ENCODE data around the gene PTPRG. TPM values are rescaled to one million over a fixed set of nuclear protein-coding genes. Genes with fewer than 3 reads are reported as not detected.

The PTPRG gene
- total RNA-seq, 1 experiment from 2014 or later, result not detected

DNA sequence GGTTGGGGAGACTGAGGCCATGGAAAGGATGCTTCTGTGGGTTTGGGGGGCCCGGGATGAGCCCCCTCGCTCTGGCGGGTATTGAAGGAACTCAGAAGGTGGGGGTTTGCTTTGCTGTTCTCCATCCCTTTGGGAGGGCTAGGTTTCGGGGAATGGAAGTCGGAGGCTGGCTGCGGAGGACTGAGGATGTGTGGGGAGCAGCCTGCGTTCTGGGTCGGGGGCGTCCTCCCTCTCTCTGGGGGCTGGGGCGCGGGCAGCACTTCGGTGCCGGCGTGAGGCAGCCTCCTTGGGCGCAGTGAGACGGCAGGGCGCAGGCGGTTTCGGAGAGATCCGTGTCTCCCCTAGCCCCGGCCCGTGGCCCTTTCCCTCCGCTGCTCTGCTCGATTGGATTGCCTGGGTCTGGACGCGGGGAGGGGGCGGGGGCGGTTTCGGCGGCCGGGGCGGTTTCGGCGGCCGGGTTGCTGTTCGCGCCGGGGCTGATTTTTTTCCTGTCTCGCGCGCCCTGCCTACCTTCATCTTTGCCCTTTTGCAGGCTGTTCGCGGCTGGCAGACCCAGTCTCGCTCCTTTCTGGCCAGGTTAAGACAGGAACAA, 1.4 kb downstream of the PTPRG start:
- no peak for DNase-seq (ENCODE audit: low spot score)

DNA sequence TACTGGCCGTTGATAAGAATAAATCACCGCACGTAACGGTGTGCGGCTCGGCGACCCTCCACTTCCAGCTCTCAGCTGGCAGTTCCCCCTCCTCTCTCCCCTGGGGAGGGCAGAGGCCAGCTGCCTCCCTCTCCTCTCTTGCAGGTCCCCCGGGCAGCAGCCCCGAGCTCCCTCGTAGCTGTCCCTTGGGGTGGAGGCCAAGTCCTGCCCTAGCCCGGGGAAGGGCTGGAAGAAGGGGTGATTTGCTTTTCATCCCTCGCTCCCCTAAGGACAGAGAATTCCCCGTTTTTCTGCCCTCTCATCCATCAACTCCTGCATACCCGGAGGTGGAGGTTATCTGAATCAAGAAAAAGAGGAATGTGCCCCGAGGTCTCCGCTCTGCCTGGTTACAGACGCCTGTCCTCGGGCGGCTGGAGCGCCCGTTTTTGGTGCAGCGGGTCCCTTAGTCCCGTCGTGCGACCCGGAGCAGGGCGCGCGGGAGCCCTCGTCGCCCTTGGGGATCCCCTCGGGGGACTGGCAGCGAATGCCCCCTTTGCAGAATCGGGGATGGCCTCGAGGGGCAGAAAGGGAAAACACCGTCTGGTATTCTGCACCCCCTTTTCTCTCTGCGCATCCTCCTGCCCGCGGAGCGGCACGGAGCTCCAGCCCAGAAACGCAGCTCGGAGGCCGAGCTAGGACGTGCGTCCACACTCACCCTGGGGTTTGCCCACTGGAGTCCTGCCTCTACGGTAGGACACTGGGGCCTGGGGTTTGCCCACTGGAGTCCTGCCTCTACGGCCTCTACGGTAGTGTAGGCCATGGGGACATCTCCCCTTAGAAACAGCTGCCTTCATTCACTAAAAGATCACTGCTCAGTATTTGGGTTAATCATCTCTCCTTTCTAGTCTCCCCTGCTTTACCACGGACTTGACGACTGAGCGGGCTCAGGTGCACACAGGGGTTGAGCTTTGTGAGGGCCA, 2.2 kb downstream of the PTPRG start:
- no peak for DNase-seq (ENCODE audit: low spot score)

GRCh38 chr3:61564395-61565059, 3.2 kb downstream of the PTPRG start:
- DNase-seq (ENCODE audit: low spot score), result no peak

GRCh38 chr3:61565569-61565968, 4.2 kb downstream of the PTPRG start:
- DNase-seq (ENCODE audit: low spot score), result no peak

DNA sequence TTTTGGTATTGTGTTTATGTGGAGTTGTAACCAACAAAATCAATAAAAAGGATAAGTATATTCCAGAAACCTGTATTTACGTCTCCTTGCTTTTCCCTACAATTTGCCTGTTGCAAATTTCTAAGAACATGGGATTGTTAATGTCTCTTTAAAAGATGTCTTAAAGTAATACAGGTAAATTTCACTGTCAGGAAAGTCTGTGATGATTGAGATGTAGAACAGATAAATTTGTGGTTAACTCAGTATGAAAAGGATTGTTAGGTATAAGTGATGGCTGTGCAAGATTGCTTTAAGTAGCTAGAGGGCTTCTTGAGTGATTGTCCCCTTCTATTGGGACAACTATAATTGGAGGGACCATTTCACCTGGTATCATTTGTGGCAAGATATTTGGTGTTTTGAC, 6.8 kb downstream of the PTPRG start:
- DNase-seq (ENCODE audit: low spot score), result no peak

DNA sequence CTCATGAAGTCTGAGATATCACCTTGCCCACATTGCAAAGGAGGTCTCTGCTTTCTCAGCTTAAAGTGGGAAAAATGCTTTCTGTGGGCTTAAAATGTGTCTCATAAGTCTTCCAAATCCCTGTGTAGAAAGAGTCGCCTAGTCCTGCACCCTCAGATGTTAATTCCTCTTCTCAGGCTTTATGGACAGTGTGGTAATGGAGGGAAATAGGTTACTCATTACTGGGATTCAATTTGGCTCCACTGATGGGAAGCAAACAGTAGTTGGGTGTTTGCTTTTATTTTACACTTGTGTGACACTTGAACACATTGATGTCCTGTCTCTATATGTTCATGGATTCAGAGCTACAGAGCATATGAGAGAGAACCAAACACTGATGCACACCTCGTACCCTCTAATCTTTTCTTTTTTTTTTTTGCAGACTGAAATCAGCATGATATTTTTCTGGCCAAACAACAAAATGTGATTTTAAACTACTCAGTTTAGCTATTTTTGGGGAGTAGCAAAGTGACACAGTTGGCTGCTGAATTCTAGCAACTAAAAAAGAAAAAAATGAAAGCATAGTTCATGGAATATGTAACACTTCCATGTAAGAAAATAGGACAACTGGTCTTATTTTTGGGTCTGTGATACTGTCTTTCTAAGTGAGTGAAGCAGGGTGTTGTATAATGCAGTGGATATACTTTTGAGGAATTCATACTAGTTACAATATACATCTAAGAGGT, 8.6 kb downstream of the PTPRG start:
- no peak for DNase-seq (ENCODE audit: low spot score)

DNA sequence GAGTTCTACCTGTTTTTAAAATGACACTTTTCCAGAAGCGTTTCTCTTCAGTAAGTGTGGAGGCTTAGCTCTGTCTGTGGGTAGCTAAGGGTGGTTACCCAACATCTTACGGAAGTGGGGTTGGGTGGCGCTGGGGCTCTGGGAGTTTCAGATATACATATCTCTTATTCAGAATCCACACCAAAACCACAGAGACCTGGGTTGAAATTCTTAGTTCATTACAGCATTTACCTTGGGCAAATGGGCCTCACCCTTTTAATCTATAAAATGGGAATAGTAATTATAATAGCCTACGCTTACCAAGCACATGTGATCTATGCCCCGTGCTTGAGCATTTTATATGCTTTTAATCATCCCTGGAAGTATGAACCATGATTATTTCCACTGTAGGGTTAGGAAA, 9.4 kb downstream of the PTPRG start:
- DNase-seq (ENCODE audit: low spot score), result no peak

DNA sequence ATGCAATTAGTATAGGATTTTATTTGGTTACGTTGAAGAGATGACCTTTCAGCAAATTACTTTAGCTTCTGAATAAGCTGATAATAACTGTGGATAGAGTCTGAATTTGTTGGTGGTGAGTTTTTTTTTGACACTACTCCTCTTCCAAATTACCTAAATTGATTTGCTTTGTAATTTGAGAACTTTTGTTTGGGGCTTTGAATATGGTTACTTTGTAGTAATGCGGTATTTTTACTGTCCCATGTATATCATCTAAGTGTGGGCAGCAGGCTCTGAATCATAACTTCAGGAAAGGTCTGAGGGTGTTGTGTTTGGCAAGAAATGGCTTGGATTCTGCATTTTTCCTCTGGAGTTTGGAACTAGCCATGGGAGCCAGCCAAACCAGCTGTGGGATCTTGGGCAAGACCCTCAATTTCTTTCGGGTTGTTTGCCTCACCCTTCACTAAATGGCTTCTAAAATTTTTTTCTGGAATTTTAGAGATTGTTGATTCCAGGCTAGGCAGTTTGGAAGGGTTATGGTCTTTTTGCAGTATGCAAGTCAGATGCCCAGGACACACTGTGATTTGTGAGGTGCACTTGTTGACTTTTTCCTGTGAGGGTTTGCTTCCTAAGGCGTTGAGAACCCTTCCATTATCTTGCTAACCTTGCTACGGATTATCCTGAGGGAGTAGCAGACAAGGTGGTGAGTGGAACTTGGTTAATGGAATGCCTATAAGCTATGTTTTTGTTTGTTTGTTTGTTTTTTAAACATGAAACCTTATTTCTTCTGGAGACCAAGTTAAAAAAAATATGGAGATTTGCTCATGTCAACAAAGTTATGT, 10.4 kb downstream of the PTPRG start:
- no peak for DNase-seq (ENCODE audit: low spot score)

DNA sequence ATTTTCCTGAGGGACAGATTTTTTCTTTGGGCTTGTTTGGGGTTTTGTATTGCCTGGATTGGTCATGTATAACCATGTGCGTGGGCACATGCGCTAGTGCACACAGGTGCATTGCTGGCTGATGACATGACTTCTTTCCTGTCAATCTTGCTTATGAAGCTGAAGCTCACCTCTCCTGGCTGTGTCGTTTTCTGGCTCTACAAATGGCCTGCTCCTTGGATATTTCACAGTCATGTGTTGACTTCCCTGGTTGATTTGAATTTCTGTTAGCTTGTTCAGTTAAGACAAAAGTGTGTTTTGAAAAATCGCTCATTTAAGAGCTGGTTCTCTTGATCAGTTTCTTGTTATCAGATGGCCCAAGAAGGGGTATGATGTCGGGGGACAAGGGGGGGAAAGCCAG, 11.5 kb downstream of the PTPRG start:
- DNase-seq (ENCODE audit: low spot score), result no peak

GRCh38 chr3:61573441-61573840, 12.1 kb downstream of the PTPRG start:
- no peak for DNase-seq (ENCODE audit: low spot score)

- DNase-seq (ENCODE audit: low spot score), result no peak
Observed at GRCh38 chr3:61574854-61575253, 13.5 kb downstream of the PTPRG start.

- no peak for DNase-seq (ENCODE audit: low spot score)
Observed at GRCh38 chr3:61575893-61576292, 14.5 kb downstream of the PTPRG start.

DNA sequence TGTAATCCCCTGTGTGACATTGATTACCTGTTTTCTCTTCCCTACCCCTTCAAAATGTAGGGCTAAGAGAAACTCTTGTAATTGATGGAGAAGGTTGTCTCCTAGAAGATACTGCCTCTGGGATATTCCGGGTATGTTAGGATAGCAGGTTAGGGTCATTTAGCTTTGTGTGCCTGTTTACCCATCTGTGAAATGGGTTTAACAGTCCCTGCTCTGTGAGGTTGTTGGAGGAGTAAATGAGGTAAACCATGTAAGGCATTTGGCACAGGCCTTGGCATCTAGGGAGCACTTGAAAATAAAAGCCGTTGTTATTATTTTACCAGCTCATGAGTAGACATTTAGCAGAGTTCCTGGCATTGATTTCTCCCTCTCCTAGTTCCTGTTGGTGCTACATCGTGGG, 16.4 kb downstream of the PTPRG start:
- no peak for DNase-seq (ENCODE audit: low spot score)

DNA sequence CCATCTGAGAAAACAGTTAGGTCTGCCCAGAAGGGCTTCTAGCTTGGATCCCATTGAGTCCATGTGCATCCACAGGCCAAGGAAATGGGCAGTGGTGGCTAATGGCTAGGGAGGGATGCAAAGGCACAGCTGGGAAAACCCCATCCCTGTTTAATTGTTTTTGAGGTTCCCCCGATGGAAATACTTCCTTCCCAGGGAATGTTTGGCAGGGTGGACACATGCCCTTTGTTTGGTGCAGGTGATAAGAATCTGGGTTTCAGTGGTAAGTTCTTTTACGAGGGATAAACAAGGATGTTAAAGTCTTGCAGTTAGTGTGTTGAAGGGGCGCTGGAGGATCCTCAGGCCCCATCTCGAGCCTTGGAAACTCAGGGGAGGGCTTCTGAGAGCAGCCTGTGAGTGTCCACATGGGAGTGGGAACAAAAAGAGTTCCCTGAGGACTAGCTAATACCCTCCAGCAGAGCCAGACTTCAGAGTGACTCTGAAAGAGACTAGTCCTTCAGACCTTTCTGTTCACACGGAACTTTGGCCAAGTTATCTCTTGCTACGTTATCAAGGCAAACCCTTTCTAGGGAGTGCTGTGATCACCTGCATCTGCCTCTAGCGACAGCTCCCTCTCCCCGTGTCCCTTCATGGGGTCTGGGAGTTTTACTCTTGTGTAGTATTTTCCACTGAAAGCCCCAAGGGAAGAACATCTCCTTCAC, 17.4 kb downstream of the PTPRG start:
- DNase-seq (ENCODE audit: low spot score), result no peak

- no peak for DNase-seq (ENCODE audit: low spot score)
Observed at GRCh38 chr3:61579685-61580084, 18.3 kb downstream of the PTPRG start.

- DNase-seq (ENCODE audit: low spot score), result no peak
Observed at GRCh38 chr3:61580982-61581643, 19.7 kb downstream of the PTPRG start.

- no peak for DNase-seq (ENCODE audit: low spot score)
Observed at GRCh38 chr3:61582287-61582686, 20.9 kb downstream of the PTPRG start.

- DNase-seq (ENCODE audit: low spot score), result no peak
Observed at GRCh38 chr3:61582846-61583245, 21.5 kb downstream of the PTPRG start.

Measured in HT-29 (cell line).